Stomach (tissue), 4 donors: Measurements from ENCODE around the gene NPAS2.

Source experiments
- CTCF ChIP-seq, 7 experiments: fragments of 450-650 bp in 4 of 7; fragments of 200-600 bp in 3 of 7; sonication (generic) in 3 of 7; IDR thresholded peaks; one replicate each; pipeline ENCODE4 v1.5.1; 2016 to 2019; ENCODE audit warnings: antibody characterized with exemption in 7 of 7, control low read depth in 2 of 7, mild to moderate bottlenecking in 1 of 7
- EP300 ChIP-seq: sonication (generic); formaldehyde crosslinking; IDR thresholded peaks from one replicate; pipeline ENCODE4 v1.6.1; 2017; ENCODE audit warnings: antibody characterized with exemption
- POLR2A ChIP-seq, 4 donors: fragments of 450-650 bp; IDR thresholded peaks; one replicate each; pipeline ENCODE4 v1.6.1; 2016; ENCODE audit warnings: antibody characterized with exemption in 4 of 4, control low read depth in 2 of 4, mild to moderate bottlenecking in 1 of 4, moderate library complexity in 1 of 4

DNA sequence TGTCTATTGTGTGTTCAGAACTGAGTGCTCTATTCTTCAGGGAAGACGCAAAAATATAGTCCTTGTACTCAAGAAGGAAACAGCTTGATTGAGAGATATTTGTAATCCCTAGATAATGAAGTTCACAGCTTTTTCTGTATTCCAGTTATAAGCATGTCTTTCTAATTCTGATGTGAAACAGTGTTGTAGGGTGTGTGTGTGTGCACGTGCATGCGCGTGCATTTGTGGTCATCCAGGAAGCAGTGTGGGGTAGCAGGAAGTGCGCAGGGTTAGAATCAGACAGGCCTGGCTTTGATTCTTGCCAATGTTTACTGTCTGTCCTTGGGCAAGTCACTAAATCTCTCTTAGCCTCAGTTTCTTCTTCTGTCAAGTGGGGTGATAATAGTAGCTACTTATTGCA is 87.9 kb downstream of the NPAS2 start:
- no peak for TF ChIP-seq EP300
- no peak for TF ChIP-seq POLR2A (IDR thresholded peaks at IDR 0.05)
- TF ChIP-seq CTCF (IDR thresholded peaks at IDR 0.05) = no peak
